SW480 (cell line): ENCODE results near the gene TCOF1.
A peak's percentile ranks its signal among the peaks of the same experiment; 100 is the strongest.

Experiments
- DNase-seq: peaks from one replicate; pipeline ENCODE4 v3.0.0-alpha.2; 2016; ENCODE audit warnings: low spot score

TCOF1 gene

GRCh38 chr5:150431048-150431447 is 73.6 kb downstream of the TCOF1 start:
- no peak for DNase-seq

DNA sequence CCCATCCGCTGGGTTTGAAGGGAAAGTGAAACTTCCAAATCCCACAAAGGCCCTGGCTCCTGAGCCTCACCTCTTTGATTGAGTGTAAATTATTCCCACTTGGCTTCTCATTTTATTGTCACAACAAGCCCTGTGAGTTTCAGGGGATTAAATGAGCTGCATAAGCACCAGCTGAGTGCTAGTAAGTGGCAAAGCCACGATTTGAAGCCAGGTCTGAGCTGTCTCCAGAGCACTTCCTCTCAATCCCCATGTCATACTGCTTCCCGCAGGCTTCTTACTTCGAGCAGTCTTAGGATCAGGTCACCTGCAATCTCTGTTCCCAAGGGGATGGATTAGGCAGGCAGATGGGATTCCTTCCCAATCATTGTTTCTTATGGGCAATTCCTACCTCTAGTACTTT is 74.1 kb downstream of the TCOF1 start:
- no peak for DNase-seq

DNA sequence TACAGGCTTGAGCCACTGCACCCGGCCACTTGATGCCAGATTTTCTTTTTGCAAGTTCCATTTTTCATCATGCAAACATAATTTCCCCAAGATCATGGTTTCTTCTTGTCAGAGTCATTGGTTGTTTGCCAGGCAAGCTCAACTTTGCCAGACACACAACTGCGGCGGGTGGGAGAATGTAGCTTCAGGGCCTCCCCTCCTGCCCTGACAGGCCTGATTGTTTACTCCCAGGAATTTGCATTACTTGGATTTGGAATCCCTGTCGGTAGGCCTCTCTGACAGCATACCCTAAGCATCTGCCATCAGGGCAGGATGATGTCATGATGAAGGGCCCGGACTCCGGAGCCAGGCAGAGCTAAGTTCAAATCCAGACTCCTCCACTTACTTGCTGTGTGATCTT is 77.0 kb downstream of the TCOF1 start:
- no peak for DNase-seq

DNA sequence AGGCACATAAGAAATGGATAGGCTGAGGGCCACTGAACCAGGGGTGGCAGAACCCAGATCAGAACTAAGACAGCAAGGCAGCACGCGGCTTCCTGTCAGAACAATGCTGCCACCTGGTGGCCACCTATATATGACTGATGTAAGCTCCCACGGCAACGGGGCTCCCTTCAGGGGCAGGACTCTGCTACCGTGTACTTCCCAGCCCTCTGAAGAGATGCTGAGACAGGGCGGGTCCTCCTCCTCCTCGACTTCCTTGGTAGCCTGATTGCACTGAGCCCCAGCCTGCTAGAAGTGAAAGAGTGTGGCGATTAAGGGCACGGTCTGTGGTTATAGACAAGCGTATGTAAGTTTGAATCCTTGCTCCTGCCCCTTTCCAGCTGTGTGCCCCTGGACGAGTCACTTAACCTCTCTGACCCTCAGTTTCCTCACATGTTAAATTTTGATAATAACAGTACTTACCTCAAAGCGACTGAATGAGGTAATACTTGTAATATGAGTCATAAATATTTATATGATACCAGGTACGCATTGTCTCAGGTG is 78.7 kb downstream of the TCOF1 start:
- peak; percentile 87 for DNase-seq

GRCh38 chr5:150438873-150439546 is 81.5 kb downstream of the TCOF1 start:
- peak; percentile 52 for DNase-seq

DNA sequence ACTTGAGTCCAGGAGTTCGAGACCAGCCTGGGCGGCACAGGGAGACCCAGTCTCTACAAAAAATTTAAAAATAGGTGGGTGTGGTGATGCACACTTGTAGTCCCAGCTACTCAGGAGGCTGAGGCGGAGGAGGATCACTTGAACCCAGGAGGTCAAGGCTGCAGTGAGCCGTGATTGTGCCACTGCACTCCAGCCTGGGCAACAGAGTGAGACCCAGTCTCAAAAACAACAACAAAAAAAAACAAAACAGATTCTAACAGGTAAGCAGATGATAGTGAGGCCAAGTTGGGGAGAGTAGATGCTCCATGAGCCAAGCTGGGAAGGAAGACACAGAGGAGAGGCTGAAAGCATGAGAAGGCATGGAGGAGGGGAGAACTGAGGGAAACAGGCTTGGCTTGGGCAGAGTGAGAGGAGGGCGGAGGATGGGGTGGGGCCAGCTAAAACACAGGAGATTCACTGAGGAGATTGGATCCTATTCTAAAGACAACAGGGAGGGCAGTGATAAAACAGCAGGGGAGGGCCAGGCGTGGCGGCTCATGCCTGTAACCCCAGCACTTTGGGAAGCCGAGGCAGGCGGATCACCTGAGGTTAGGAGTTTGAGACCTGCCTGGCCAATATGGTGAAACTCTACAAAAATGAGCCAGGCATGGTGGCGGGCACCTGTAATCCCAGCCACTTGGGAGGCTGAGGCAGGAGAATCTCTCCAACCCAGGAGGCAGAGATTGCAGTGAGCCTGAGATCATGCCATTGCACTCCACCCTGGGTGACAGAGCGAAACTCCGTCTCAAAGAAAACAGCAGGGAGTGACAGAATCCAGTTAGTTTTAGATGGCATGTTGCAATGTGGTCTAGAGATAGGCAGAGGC is 83.7 kb downstream of the TCOF1 start:
- no peak for DNase-seq

DNA sequence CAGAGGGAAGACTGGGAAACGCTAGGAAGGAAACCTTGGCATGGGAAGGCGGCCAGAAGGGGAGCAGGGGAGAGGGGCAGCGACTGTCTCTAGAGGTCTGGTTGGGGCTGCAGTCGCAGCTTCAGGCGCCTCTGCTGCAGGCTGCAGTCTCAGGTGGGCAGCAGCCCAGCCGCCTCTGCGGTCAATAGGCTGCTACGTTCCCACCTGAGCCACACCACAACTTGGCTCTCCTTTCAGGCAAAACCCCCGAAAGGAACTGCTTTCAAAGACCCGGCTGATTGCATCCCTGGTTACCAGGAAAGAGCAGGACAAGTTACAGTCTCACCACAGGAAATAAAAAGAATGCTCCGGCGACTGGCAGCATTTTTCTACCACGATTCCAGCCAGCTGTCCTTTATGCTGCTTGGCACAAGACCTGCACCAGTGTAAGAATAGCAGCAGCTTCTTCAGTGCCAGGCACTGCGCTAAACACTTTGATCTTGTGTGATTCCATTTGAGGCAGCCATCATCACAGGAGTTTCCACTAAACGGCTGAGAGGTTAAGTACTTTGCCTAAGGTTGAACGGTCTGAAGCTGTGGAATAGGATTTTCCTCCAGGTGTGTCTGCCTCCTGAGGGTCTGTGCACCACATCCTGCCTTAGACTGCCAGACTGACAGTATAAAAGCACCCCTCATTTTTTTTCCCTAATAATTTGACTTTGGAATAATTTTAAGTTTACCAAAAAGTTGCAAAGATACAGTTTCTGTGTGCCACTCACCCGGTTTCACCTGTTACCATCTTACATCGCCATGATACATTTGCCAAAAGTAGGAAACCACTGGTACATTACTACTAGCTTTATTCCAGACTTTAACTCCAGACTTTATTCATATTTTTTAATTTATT is 84.6 kb downstream of the TCOF1 start:
- DNase-seq: no peak

GRCh38 chr5:150442699-150443080 is 85.2 kb downstream of the TCOF1 start:
- no peak for DNase-seq

DNA sequence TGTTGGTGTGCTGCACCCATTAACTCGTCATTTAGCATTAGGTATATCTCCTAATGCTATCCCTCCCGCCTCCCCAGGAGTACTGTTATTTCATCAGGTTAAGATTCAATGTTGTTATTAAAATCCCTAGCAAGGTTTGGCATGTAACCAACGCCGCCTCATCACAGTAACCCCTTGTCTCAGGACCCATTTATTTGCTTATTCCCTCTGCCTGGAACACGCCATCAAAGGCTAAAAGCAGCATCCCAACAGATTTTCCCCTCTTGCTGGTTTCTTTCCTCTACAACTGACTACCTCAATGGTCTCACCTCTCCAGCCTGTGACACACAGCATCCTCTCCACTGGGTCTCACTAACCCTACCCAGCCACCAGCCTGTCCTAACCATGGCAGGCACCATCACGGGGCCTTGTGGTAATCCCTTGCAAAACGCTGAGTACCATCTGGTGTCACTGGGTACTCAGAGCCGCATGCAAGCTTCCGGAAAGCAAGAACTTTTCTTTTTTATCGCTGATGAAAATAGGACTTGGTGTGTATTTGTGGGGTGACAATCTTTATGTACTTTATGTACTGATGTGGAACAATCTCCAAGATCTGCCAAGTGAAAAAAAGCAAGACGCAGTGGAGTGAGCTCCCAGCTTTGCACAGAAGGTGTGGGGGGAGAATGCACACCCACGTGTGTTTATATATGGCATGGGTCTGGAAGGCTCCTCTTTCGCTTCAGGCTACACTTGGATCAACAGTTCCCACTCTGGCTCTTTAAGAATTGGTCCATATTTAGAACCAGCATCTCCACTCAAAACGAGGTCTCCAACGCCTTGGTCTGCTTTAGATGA is 86.0 kb downstream of the TCOF1 start:
- DNase-seq: no peak

GRCh38 chr5:150444770-150445169 is 87.3 kb downstream of the TCOF1 start:
- DNase-seq: no peak

- no peak for DNase-seq
Observed at GRCh38 chr5:150446088-150446487, 88.6 kb downstream of the TCOF1 start.

- no peak for DNase-seq
Observed at GRCh38 chr5:150446583-150446982, 89.1 kb downstream of the TCOF1 start.

GRCh38 chr5:150447188-150447587 is 89.7 kb downstream of the TCOF1 start:
- no peak for DNase-seq

- DNase-seq: no peak
Observed at GRCh38 chr5:150448334-150448733, 90.8 kb downstream of the TCOF1 start.

DNA sequence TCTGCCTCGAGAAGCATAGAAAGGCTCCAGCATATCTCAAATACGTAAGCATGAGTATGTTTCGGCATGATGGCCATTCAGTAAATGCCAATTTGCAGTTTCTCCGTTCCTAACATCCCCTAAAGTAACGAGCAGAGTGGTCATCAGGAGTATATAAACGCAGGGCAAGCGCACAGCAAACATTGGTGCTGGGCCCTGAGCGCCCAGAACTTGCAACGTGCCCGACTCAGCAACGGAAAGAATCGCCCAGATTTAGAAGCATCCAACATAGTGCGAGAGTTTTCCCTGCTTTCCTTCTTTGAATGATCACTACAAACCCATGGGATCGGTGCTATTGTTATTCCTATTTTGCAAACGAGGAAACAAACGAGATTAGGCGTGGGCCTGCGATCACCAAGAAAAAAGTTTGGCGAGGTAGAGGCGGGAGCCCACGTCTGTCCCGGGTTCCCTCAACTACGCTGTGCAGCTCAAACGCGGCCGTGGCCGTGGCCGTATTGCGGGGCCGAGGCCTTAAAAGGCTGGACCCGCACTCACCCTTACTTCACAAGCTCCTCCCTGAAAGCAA is 91.5 kb downstream of the TCOF1 start:
- no peak for DNase-seq
